ENCODE data around the gene ISYNA1. TPM values are rescaled to one million over a fixed set of nuclear protein-coding genes. Genes with fewer than 3 reads are reported as not detected.
A peak's percentile ranks its signal among the peaks of the same experiment; 100 is the strongest.

Gene ISYNA1
- polyA plus RNA-seq, 2 of the 4 experiments (the other 2 are of a cell fraction), result 18.0 to 60.7 TPM

GRCh38 chr19:18388100-18388959, 49.6 kb downstream of the ISYNA1 start:
- peak overlapping the region; percentile 97 to 99 for H3K27ac ChIP-seq
- POLR2A ChIA-PET, result interaction anchor here (0.6 to 3.0 kb wide), 4 partner anchors 8 to 65 kb away, joined by 4 to 36 read pairs (median 6); partner anchors contain the start of gene LSM4

More at GRCh38 chr19:18388100-18388959, 49.6 kb downstream of the ISYNA1 start:
- peak in 1 of 2 experiments; percentile 32; a peak in 3 of 6 replicates for ATAC-seq
- 15% methylated on average over 19 of the region's 86 CpGs for WGBS (ENCODE audit: missing lambda C conversion rate)
- Histone ChIP-seq H3K4me3 (peak overlapping the region; percentile 98), H3K9me3 (no peaks in the 10 kb centered on the region), H3K4me1 (peaks cover 26% of the 10 kb centered on the region), H3K4me2 (peak overlapping the region; percentile 92)
- FAIRE-seq, result no peak
- TF ChIP-seq CTCF (IDR thresholded peaks at IDR 0.05), result peak; percentile 68
- no peak for TF ChIP-seq ESRRA (IDR thresholded peaks at IDR 0.05; ENCODE audit: borderline replicate concordance, low read length)
- TF ChIP-seq FOSB (CRISPR knock-in tag; IDR thresholded peaks at IDR 0.05), result no peak
- peak; percentile 63 for TF ChIP-seq SMC3 (IDR thresholded peaks at IDR 0.05)
- TF ChIP-seq MAFK (IDR thresholded peaks at IDR 0.05; ENCODE audit: partially characterized antibody), result no peak
- TF ChIP-seq NPAS2 (CRISPR knock-in tag; IDR thresholded peaks at IDR 0.05; ENCODE audit: borderline replicate concordance), result no peak
- TF ChIP-seq TFCP2L1 (CRISPR knock-in tag; IDR thresholded peaks at IDR 0.05), result no peak
- no peak for TF ChIP-seq FOSL2 (IDR thresholded peaks at IDR 0.05)
- TF ChIP-seq FOSL2 (CRISPR knock-in tag; IDR thresholded peaks at IDR 0.05), result no peak
- TF ChIP-seq RNF2 (IDR thresholded peaks at IDR 0.05; ENCODE audit: borderline replicate concordance, low read depth), result peak; percentile 44; the same call in 1 of the 2 replicates
- TF ChIP-seq ZSCAN20 (CRISPR knock-in tag; IDR thresholded peaks at IDR 0.05), result no peak
- TF ChIP-seq RAD21 (conservative IDR thresholded peaks at IDR 0.05 in 1 of 2, IDR thresholded peaks at IDR 0.05 in 1 of 2), result peak; percentile 49 to 54; a peak in 4 of 5 replicates
- no peak for TF ChIP-seq PHF8 (IDR thresholded peaks at IDR 0.05; ENCODE audit: borderline replicate concordance, low read depth)
- peak; percentile 43; the same call in 1 of the 2 replicates for TF ChIP-seq HOXA7 (CRISPR knock-in tag; IDR thresholded peaks at IDR 0.05)
- TF ChIP-seq CHD4 (IDR thresholded peaks at IDR 0.05; ENCODE audit: borderline replicate concordance), result no peak
- peak; percentile 23 to 92; a peak in 4 of 5 replicates for TF ChIP-seq JUN (IDR thresholded peaks at IDR 0.05)
- no peak for TF ChIP-seq BCL3 (IDR thresholded peaks at IDR 0.05)
- no peak for TF ChIP-seq JUNB (IDR thresholded peaks at IDR 0.05)
- peak; percentile 86 for TF ChIP-seq MAX (IDR thresholded peaks at IDR 0.05)
- TF ChIP-seq E2F6 (IDR thresholded peaks at IDR 0.05; ENCODE audit: borderline replicate concordance, low read depth), result 0 out of 2 replicates have a peak, but pooled peaks have one; percentile 52
- peak; percentile 69; the same call in 1 of the 2 replicates for TF ChIP-seq HMGXB4 (CRISPR knock-in tag; IDR thresholded peaks at IDR 0.05; ENCODE audit: borderline replicate concordance)
- no peak for TF ChIP-seq CBX8 (IDR thresholded peaks at IDR 0.05)
- peak in 1 of 2 experiments; percentile 72 for DNase-seq (ENCODE audit: low read depth in 1 of 2, low spot score in 1 of 2)
- CTCF ChIA-PET, result interaction anchor here (0.7 to 7.5 kb wide), 31 partner anchors 7 to 164 kb away, joined by 3 to 75 read pairs (median 8); partner anchors contain the start of genes LRRC25, LSM4 and SSBP4
